GM18951 (cell line): ENCODE data around the gene ETF1.

Experiments used
- POLR2A ChIP-seq: IDR thresholded peaks from 4 replicates; pipeline ENCODE4 v1.6.1; 2011; ENCODE audit warnings: mild to moderate bottlenecking; ENCODE audit not compliant: insufficient read length, insufficient read depth; ENCODE audit errors: extremely low read depth
- in situ Hi-C: fragments of 300-500 bp; cut with MboI; formaldehyde crosslinking; loops from one replicate; pipeline ENCODE4 v1.12.0; 2022; ENCODE audit warnings: low sequenced_read_pairs, mixed read lengths, inconsistent platforms; ENCODE audit not compliant: unreplicated experiment

The ETF1 gene

GRCh38 chr5:138570871-138571270 lies 27.8 kb upstream of the ETF1 start:
- TF ChIP-seq POLR2A = no peak
- in situ Hi-C loops = no loop called here

GRCh38 chr5:138569782-138570181 lies 26.7 kb upstream of the ETF1 start:
- no peak for TF ChIP-seq POLR2A
- in situ Hi-C loops = no loop called here

- in situ Hi-C loops = no loop called here
- no peak for TF ChIP-seq POLR2A
Measured at GRCh38 chr5:138568061-138568824, 25.2 kb upstream of the ETF1 start.

- in situ Hi-C loops = no loop called here
- TF ChIP-seq POLR2A = no peak
Measured at GRCh38 chr5:138566792-138567191, 23.8 kb upstream of the ETF1 start.

- in situ Hi-C loops = no loop called here
- TF ChIP-seq POLR2A = no peak
Measured at GRCh38 chr5:138565100-138565821, 22.2 kb upstream of the ETF1 start.

GRCh38 chr5:138564242-138564641 lies 21.2 kb upstream of the ETF1 start:
- in situ Hi-C loops = no loop called here
- TF ChIP-seq POLR2A = no peak

- no peak for TF ChIP-seq POLR2A
- in situ Hi-C loops = no loop called here
Measured at GRCh38 chr5:138563340-138564118, 20.5 kb upstream of the ETF1 start.

GRCh38 chr5:138560971-138561370 lies 17.9 kb upstream of the ETF1 start:
- TF ChIP-seq POLR2A = no peak
- in situ Hi-C loops = no loop called here

GRCh38 chr5:138559937-138560336 lies 16.9 kb upstream of the ETF1 start:
- no peak for TF ChIP-seq POLR2A
- in situ Hi-C loops = no loop called here

- no peak for TF ChIP-seq POLR2A
- in situ Hi-C loops = no loop called here
Measured at GRCh38 chr5:138557677-138558076, 14.6 kb upstream of the ETF1 start.

GRCh38 chr5:138554143-138554542 lies 11.1 kb upstream of the ETF1 start:
- no peak for TF ChIP-seq POLR2A
- in situ Hi-C loops = no loop called here

GRCh38 chr5:138553437-138554095 lies 10.5 kb upstream of the ETF1 start:
- in situ Hi-C loops = no loop called here
- no peak for TF ChIP-seq POLR2A

- no peak for TF ChIP-seq POLR2A
- in situ Hi-C loops = no loop called here
Measured at GRCh38 chr5:138552657-138553056, 9.6 kb upstream of the ETF1 start.
